Mammary epithelial cell (primary cell): Measurements from ENCODE around the gene PAK6.

Experiments used
- CTCF ChIP-seq, 2 donors: IDR thresholded peaks in 1 of 2; conservative IDR thresholded peaks in 1 of 2; 2 replicates each; pipeline ENCODE4 v1.5.1; 2011 to 2012; ENCODE audit warnings: inconsistent platforms in 2 of 2, low read length in 2 of 2, mild to moderate bottlenecking in 2 of 2, control low read depth in 1 of 2, low read depth in 1 of 2; ENCODE audit not compliant: insufficient read depth in 1 of 2; ENCODE audit errors: extremely low read depth in 1 of 2
- EZH2 ChIP-seq: IDR thresholded peaks from 2 replicates; pipeline ENCODE4 v1.6.1; 2012; ENCODE audit warnings: low read length, inconsistent platforms, borderline replicate concordance

GRCh38 chr15:40270246-40270995, 31.6 kb downstream of the PAK6 start:
- no peak for TF ChIP-seq EZH2
- TF ChIP-seq CTCF (conservative IDR thresholded peaks at IDR 0.05 in 1 of 2, IDR thresholded peaks at IDR 0.05 in 1 of 2; ENCODE audit: extremely low read depth in 1 of 2, insufficient read depth in 1 of 2, low read depth in 1 of 2, low read length in 2 of 2) = no peak
